ENCODE measurements around the gene HDAC9. TPM values are rescaled to one million over a fixed set of nuclear protein-coding genes. Genes with fewer than 3 reads are reported as not detected.

The HDAC9 gene
- total RNA-seq, 4 donors from 2014 or later, result 1.2 to 8.0 (median 1.6) TPM

- Histone ChIP-seq H3K4me3 (no peak overlapping the region), H3K27me3 (no peaks in the 10 kb centered on the region), H3K4me1 (no peaks in the 10 kb centered on the region), H3K27ac (no peak overlapping the region), H3K36me3 (no peaks in the 10 kb centered on the region), H3K9me3 (no peaks in the 10 kb centered on the region)
- intact Hi-C loops (cut with DNase I), result no loop called here
- no peak for DNase-seq
- 55 to 57% methylated on average over 5 of the region's 5 CpGs for WGBS, 2 donors
- TF ChIP-seq POLR2A (IDR thresholded peaks at IDR 0.05) (no peak), CTCF (IDR thresholded peaks at IDR 0.05) (no peak)
These were observed 175.6 kb downstream of the HDAC9 start for GRCh38 chr7:18671176-18671575.

- DNase-seq, result no peak
- TF ChIP-seq POLR2A (IDR thresholded peaks at IDR 0.05) (no peak), CTCF (IDR thresholded peaks at IDR 0.05) (no peak)
- intact Hi-C loops (cut with DNase I), result no loop called here
- Histone ChIP-seq H3K27ac (no peak overlapping the region), H3K4me1 (no peaks in the 10 kb centered on the region), H3K9me3 (no peaks in the 10 kb centered on the region), H3K4me3 (no peak overlapping the region), H3K36me3 (no peaks in the 10 kb centered on the region), H3K27me3 (no peaks in the 10 kb centered on the region)
- 53 to 63% methylated on average over 2 of the region's 2 CpGs for WGBS, 2 donors
These were observed 180.0 kb downstream of the HDAC9 start for GRCh38 chr7:18675579-18675978.

- H3K36me3 ChIP-seq, result no peaks in the 10 kb centered on the region
- WGBS, 2 donors, result 75 to 85% methylated on average over 1 of the region's 1 CpG
- TF ChIP-seq POLR2A (IDR thresholded peaks at IDR 0.05), result no peak
- no peak overlapping the region for H3K4me3 ChIP-seq
- H3K27me3 ChIP-seq, result no peaks in the 10 kb centered on the region
- H3K4me1 ChIP-seq, result no peaks in the 10 kb centered on the region
- intact Hi-C loops (cut with DNase I), result no loop called here
- no peak overlapping the region for H3K27ac ChIP-seq
- H3K9me3 ChIP-seq, result no peaks in the 10 kb centered on the region
- no peak for DNase-seq
These were observed 183.7 kb downstream of the HDAC9 start for GRCh38 chr7:18679261-18679660.

GRCh38 chr7:18680576-18680975, 185.0 kb downstream of the HDAC9 start:
- 79 to 90% methylated on average over 2 of the region's 2 CpGs for WGBS, 2 donors
- Histone ChIP-seq H3K36me3 (no peaks in the 10 kb centered on the region), H3K27ac (no peak overlapping the region), H3K4me3 (no peak overlapping the region), H3K27me3 (no peaks in the 10 kb centered on the region), H3K9me3 (no peaks in the 10 kb centered on the region), H3K4me1 (no peaks in the 10 kb centered on the region)
- TF ChIP-seq POLR2A (IDR thresholded peaks at IDR 0.05), result no peak
- TF ChIP-seq CTCF (IDR thresholded peaks at IDR 0.05), result no peak
- intact Hi-C loops (cut with DNase I), result no loop called here
- no peak for DNase-seq

- no peak for DNase-seq
- Histone ChIP-seq H3K36me3 (no peaks in the 10 kb centered on the region), H3K27me3 (no peaks in the 10 kb centered on the region), H3K4me1 (no peaks in the 10 kb centered on the region), H3K9me3 (no peaks in the 10 kb centered on the region), H3K4me3 (no peak overlapping the region), H3K27ac (no peak overlapping the region)
- 15 to 37% methylated on average over 1 of the region's 1 CpG for WGBS, 2 donors
- TF ChIP-seq POLR2A (IDR thresholded peaks at IDR 0.05), result no peak
- no peak for TF ChIP-seq CTCF (IDR thresholded peaks at IDR 0.05)
- intact Hi-C loops (cut with DNase I), result no loop called here
These were observed 189.4 kb downstream of the HDAC9 start for GRCh38 chr7:18684916-18685315.

- no peaks in the 10 kb centered on the region for H3K4me1 ChIP-seq
- no peak overlapping the region for H3K27ac ChIP-seq
- H3K36me3 ChIP-seq, result no peaks in the 10 kb centered on the region
- intact Hi-C loops (cut with DNase I), result no loop called here
- no peaks in the 10 kb centered on the region for H3K9me3 ChIP-seq
- H3K4me3 ChIP-seq, result no peak overlapping the region
- no peaks in the 10 kb centered on the region for H3K27me3 ChIP-seq
- TF ChIP-seq CTCF (IDR thresholded peaks at IDR 0.05) (no peak), POLR2A (IDR thresholded peaks at IDR 0.05) (no peak)
- no peak for DNase-seq
These were observed 190.4 kb downstream of the HDAC9 start for GRCh38 chr7:18685971-18686370.
